Fibroblast of villous mesenchyme (primary cell): ENCODE measurements around the gene CCSAP. TPM values are rescaled to one million over a fixed set of nuclear protein-coding genes. Genes with fewer than 3 reads are reported as not detected.

ENCODE experiments used
- DNase-seq: peaks from one replicate; pipeline ENCODE4 v3.0.0-alpha.2; 2010; ENCODE audit warnings: low read depth
- H3K4me3 ChIP-seq: 2 replicates; pipeline ENCODE4 v1.5.1; 2011; ENCODE audit warnings: low read depth, mild to moderate bottlenecking, low read length
- CTCF ChIP-seq: IDR thresholded peaks from 2 replicates; pipeline ENCODE4 v1.5.1; 2012; ENCODE audit warnings: low read depth, mild to moderate bottlenecking, low read length; ENCODE audit not compliant: insufficient read depth
- total RNA-seq: library from RNA; depleted of rRNA; stranded (reverse); fragments of >200 nt; gene quantifications from 2 replicates; pipeline ENCODE4 v1.2.3, GENCODE V29; 2012

CCSAP gene
- total RNA-seq, 1 donor: 12.1 TPM

GRCh38 chr1:229284887-229285286 is 58.0 kb downstream of the CCSAP start:
- H3K4me3 ChIP-seq: no peak overlapping the region
- no peak for TF ChIP-seq CTCF
- DNase-seq: no peak

GRCh38 chr1:229283183-229283611 is 59.6 kb downstream of the CCSAP start:
- H3K4me3 ChIP-seq: no peak overlapping the region
- no peak for TF ChIP-seq CTCF
- no peak for DNase-seq

GRCh38 chr1:229282295-229282823 is 60.5 kb downstream of the CCSAP start:
- TF ChIP-seq CTCF: no peak
- no peak overlapping the region for H3K4me3 ChIP-seq
- DNase-seq: no peak

- DNase-seq: no peak
- no peak for TF ChIP-seq CTCF
- no peak overlapping the region for H3K4me3 ChIP-seq
Observed at GRCh38 chr1:229281339-229281926, 61.4 kb downstream of the CCSAP start.

- TF ChIP-seq CTCF: no peak
- H3K4me3 ChIP-seq: no peak overlapping the region
- DNase-seq: no peak
Observed at GRCh38 chr1:229280921-229281320, 61.9 kb downstream of the CCSAP start.

- no peak for DNase-seq
- H3K4me3 ChIP-seq: no peak overlapping the region
- no peak for TF ChIP-seq CTCF
Observed at GRCh38 chr1:229280037-229280828, 62.6 kb downstream of the CCSAP start.
